Naive thymus-derived CD4-positive, alpha-beta T cell (primary cell): ENCODE measurements around the gene ERC1. TPM values are rescaled to one million over a fixed set of nuclear protein-coding genes. Genes with fewer than 3 reads are reported as not detected.

Source experiments
- ATAC-seq: fragments of 150-1000 bp; cut with Tn5 transposase; 2 replicates; pipeline ENCODE4 v1.10.0; 2021; ENCODE audit warnings: mild to moderate bottlenecking, moderate library complexity
- CTCF ChIA-PET: fragments of 350-600 bp; sonication (Branson Sonifier 250); formaldehyde crosslinking; loops from one replicate; lab custom pipeline; 2021; ENCODE audit warnings: antibody characterized with exemption; lab: Charles Lee
- POLR2A ChIA-PET: fragments of 350-600 bp; sonication (Branson Sonifier 250); formaldehyde crosslinking; loops from one replicate; lab custom pipeline; 2021; ENCODE audit warnings: antibody characterized with exemption, inconsistent platforms; lab: Charles Lee
- DNase-seq, 9 donors: peaks; one replicate each; pipeline versions ENCODE4 v3.0.0 to v3.0.0-alpha.2; 2020 to 2022; ENCODE audit warnings: mixed read lengths in 1 of 9
- H3K27ac ChIP-seq: one replicate; pipeline ENCODE4 v1.7.0; 2013; ENCODE audit warnings: mild to moderate bottlenecking, low read depth, low read length, moderate library complexity
- H3K27me3 ChIP-seq, 2 donors: one replicate each; pipeline ENCODE4 v1.7.0; 2013; ENCODE audit warnings: low read length in 2 of 2, mild to moderate bottlenecking in 2 of 2, moderate library complexity in 2 of 2; ENCODE audit not compliant: control insufficient read depth in 2 of 2, insufficient read depth in 2 of 2
- H3K36me3 ChIP-seq, 3 experiments: 1 replicate in 2 of 3; 2 replicates in 1 of 3; pipeline ENCODE4 v1.7.0; 2013; ENCODE audit warnings: low read length in 3 of 3, mild to moderate bottlenecking in 3 of 3, moderate library complexity in 1 of 3; ENCODE audit not compliant: insufficient read depth in 3 of 3, control insufficient read depth in 2 of 3
- H3K4me1 ChIP-seq, 2 donors: one replicate each; pipeline ENCODE4 v1.7.0; 2013; ENCODE audit warnings: low read length in 2 of 2, mild to moderate bottlenecking in 2 of 2, moderate library complexity in 1 of 2; ENCODE audit not compliant: control insufficient read depth in 2 of 2, insufficient read depth in 2 of 2
- H3K4me3 ChIP-seq: 2 replicates; pipeline ENCODE4 v1.7.0; 2013; ENCODE audit warnings: mild to moderate bottlenecking, low read length
- H3K9me3 ChIP-seq, 3 experiments: 1 replicate in 2 of 3; 2 replicates in 1 of 3; pipeline ENCODE4 v1.7.0; 2013; ENCODE audit warnings: low read length in 3 of 3; ENCODE audit not compliant: control insufficient read depth in 2 of 3
- H3K27ac Mint-ChIP-seq, 9 donors: one replicate each; pipeline ENCODE4 v1.8.0; 2020 to 2022; ENCODE audit warnings: mixed read lengths in 9 of 9, mild to moderate bottlenecking in 8 of 9, moderate library complexity in 5 of 9, inconsistent platforms in 2 of 9
- H3K27me3 Mint-ChIP-seq, 5 donors: one replicate each; pipeline ENCODE4 v1.8.0; 2021 to 2022; ENCODE audit warnings: mixed read lengths in 5 of 5, mild to moderate bottlenecking in 1 of 5
- H3K36me3 Mint-ChIP-seq, 5 donors: one replicate each; pipeline ENCODE4 v1.8.0; 2020 to 2022; ENCODE audit warnings: mixed read lengths in 5 of 5, mild to moderate bottlenecking in 3 of 5, inconsistent platforms in 1 of 5
- H3K4me1 Mint-ChIP-seq, 7 donors: one replicate each; pipeline ENCODE4 v1.8.0; 2020 to 2022; ENCODE audit warnings: mixed read lengths in 7 of 7, mild to moderate bottlenecking in 3 of 7, inconsistent platforms in 1 of 7
- H3K4me3 Mint-ChIP-seq, 10 donors: one replicate each; pipeline ENCODE4 v1.8.0; 2020 to 2022; ENCODE audit warnings: mild to moderate bottlenecking in 10 of 10, mixed read lengths in 10 of 10, moderate library complexity in 6 of 10, inconsistent platforms in 2 of 10
- H3K9me3 Mint-ChIP-seq, 11 donors: one replicate each; pipeline ENCODE4 v1.8.0; 2020 to 2022; ENCODE audit warnings: mixed read lengths in 11 of 11, mild to moderate bottlenecking in 4 of 11, inconsistent platforms in 1 of 11, moderate library complexity in 1 of 11
- intact Hi-C, 2 donors: fragments of 100-400 bp; cut with micrococcal nuclease; formaldehyde crosslinking; loops; one replicate each; pipeline ENCODE4 v1.15.1; 2023
- polyA plus RNA-seq, 2 donors: library from polyadenylated mRNA; unstranded; fragments of 300-500 nt; fragmentation: Illumina TruSeq; gene quantifications; one replicate each; pipeline ENCODE4 v1.2.3, GENCODE V29; 2021
- total RNA-seq, 6 experiments: library from RNA in 5 of 6; stranded (reverse) in 5 of 6; gene quantifications; 1 replicate in 5 of 6; 2 replicates in 1 of 6; pipeline ENCODE4 v1.2.3 and lab custom pipeline; 2021 to 2026

ERC1 gene
- total and polyA plus RNA-seq, 7 experiments from 2014 or later, result 15.9 to 62.0 (median 51.5) TPM

GRCh38 chr12:1346126-1346525 lies 355.1 kb downstream of the ERC1 start:
- Mint-ChIP-seq H3K27me3 (no peaks in the 10 kb centered on the region), H3K27ac (no peak overlapping the region), H3K4me1 (peaks cover 0 to 12% (median 3%) of the 10 kb centered on the region in 7 donors), H3K9me3 (peaks cover 0 to 1% (median 0%) of the 10 kb centered on the region in 11 donors), H3K36me3 (peaks cover 3 to 25% (median 13%) of the 10 kb centered on the region in 5 donors), H3K4me3 (no peak overlapping the region)
- intact Hi-C loops, result no loop called here
- H3K9me3 ChIP-seq, result no peaks in the 10 kb centered on the region
- no peak overlapping the region for H3K27ac ChIP-seq
- no peaks in the 10 kb centered on the region for H3K36me3 ChIP-seq
- H3K4me3 ChIP-seq, result no peak overlapping the region
- no peaks in the 10 kb centered on the region for H3K27me3 ChIP-seq
- DNase-seq (no peak), ATAC-seq (no peak)
- H3K4me1 ChIP-seq, result no peaks in the 10 kb centered on the region
- ChIA-PET POLR2A (no interaction called here), CTCF (interaction anchor here (0.6 kb wide), 1 partner anchor 126 kb away, joined by 4 read pairs; no protein-coding TSS in a partner anchor)

GRCh38 chr12:1347294-1347693 lies 356.3 kb downstream of the ERC1 start:
- Mint-ChIP-seq H3K4me1 (peaks cover 0 to 12% (median 4%) of the 10 kb centered on the region in 7 donors), H3K27me3 (no peaks in the 10 kb centered on the region), H3K27ac (no peak overlapping the region), H3K36me3 (peaks cover 0 to 23% (median 13%) of the 10 kb centered on the region in 5 donors), H3K4me3 (no peak overlapping the region), H3K9me3 (no peaks in the 10 kb centered on the region)
- Histone ChIP-seq H3K27ac (no peak overlapping the region), H3K27me3 (no peaks in the 10 kb centered on the region), H3K4me3 (no peak overlapping the region), H3K9me3 (no peaks in the 10 kb centered on the region), H3K4me1 (no peaks in the 10 kb centered on the region), H3K36me3 (no peaks in the 10 kb centered on the region)
- DNase-seq (no peak), ATAC-seq (no peak)
- ChIA-PET POLR2A (no interaction called here), CTCF (no interaction called here)
- intact Hi-C loops, result no loop called here

- H3K27ac ChIP-seq, result no peak overlapping the region
- H3K4me1 ChIP-seq, result no peaks in the 10 kb centered on the region
- ATAC-seq (no peak), DNase-seq (no peak)
- H3K4me3 ChIP-seq, result no peak overlapping the region
- Mint-ChIP-seq H3K27me3 (no peaks in the 10 kb centered on the region), H3K36me3 (peaks cover 0 to 22% (median 13%) of the 10 kb centered on the region in 5 donors), H3K4me3 (no peak overlapping the region), H3K9me3 (no peaks in the 10 kb centered on the region), H3K4me1 (peaks cover 0 to 6% (median 3%) of the 10 kb centered on the region in 7 donors), H3K27ac (no peak overlapping the region)
- H3K9me3 ChIP-seq, result no peaks in the 10 kb centered on the region
- ChIA-PET CTCF (interaction anchor here (0.7 kb wide), 1 partner anchor 27 kb away, joined by 7 read pairs; no protein-coding TSS in a partner anchor), POLR2A (no interaction called here)
- intact Hi-C loops, result no loop called here
- H3K27me3 ChIP-seq, result no peaks in the 10 kb centered on the region
- H3K36me3 ChIP-seq, result no peaks in the 10 kb centered on the region
These were observed 357.6 kb downstream of the ERC1 start for GRCh38 chr12:1348606-1349005.

- no peaks in the 10 kb centered on the region for H3K27me3 ChIP-seq
- Mint-ChIP-seq H3K27me3 (no peaks in the 10 kb centered on the region), H3K4me3 (no peak overlapping the region), H3K27ac (no peak overlapping the region), H3K36me3 (peaks cover 0 to 26% (median 13%) of the 10 kb centered on the region in 5 donors), H3K9me3 (no peaks in the 10 kb centered on the region), H3K4me1 (peaks cover 0 to 4% (median 0%) of the 10 kb centered on the region in 7 donors)
- intact Hi-C loops, result no loop called here
- DNase-seq (no peak), ATAC-seq (no peak)
- ChIA-PET CTCF (interaction anchor here (0.5 to 0.7 kb wide), 3 partner anchors 34 to 222 kb away, joined by 3 to 4 read pairs (median 4); no protein-coding TSS in a partner anchor), POLR2A (no interaction called here)
- H3K4me1 ChIP-seq, result no peaks in the 10 kb centered on the region
- H3K4me3 ChIP-seq, result no peak overlapping the region
- no peak overlapping the region for H3K27ac ChIP-seq
- H3K9me3 ChIP-seq, result no peaks in the 10 kb centered on the region
- H3K36me3 ChIP-seq, result no peaks in the 10 kb centered on the region
These were observed 359.3 kb downstream of the ERC1 start for GRCh38 chr12:1350055-1350933.

- Mint-ChIP-seq H3K27ac (no peak overlapping the region), H3K4me3 (no peak overlapping the region), H3K4me1 (peaks cover 0 to 4% (median 0%) of the 10 kb centered on the region in 7 donors), H3K9me3 (no peaks in the 10 kb centered on the region), H3K27me3 (no peaks in the 10 kb centered on the region), H3K36me3 (peaks cover 0 to 28% (median 10%) of the 10 kb centered on the region in 5 donors)
- POLR2A ChIA-PET, result no interaction called here
- Histone ChIP-seq H3K4me1 (no peaks in the 10 kb centered on the region), H3K9me3 (no peaks in the 10 kb centered on the region), H3K4me3 (no peak overlapping the region), H3K36me3 (no peaks in the 10 kb centered on the region), H3K27me3 (no peaks in the 10 kb centered on the region), H3K27ac (no peak overlapping the region)
- intact Hi-C loops, result no loop called here
- no peak for ATAC-seq
- DNase-seq, result no peak
- CTCF ChIA-PET, result interaction anchor here (0.5 kb wide), 1 partner anchor 35 kb away, joined by 4 read pairs; no protein-coding TSS in a partner anchor
These were observed 359.9 kb downstream of the ERC1 start for GRCh38 chr12:1350934-1351240.

GRCh38 chr12:1351926-1352325 lies 360.9 kb downstream of the ERC1 start:
- no peak overlapping the region for H3K27ac Mint-ChIP-seq
- no peaks in the 10 kb centered on the region for H3K27me3 ChIP-seq
- peaks cover 0 to 25% (median 5%) of the 10 kb centered on the region in 5 donors for H3K36me3 Mint-ChIP-seq
- H3K9me3 Mint-ChIP-seq, result no peaks in the 10 kb centered on the region
- DNase-seq, result no peak
- no peak overlapping the region for H3K4me3 Mint-ChIP-seq
- ChIA-PET CTCF (no interaction called here), POLR2A (no interaction called here)
- H3K36me3 ChIP-seq, result no peaks in the 10 kb centered on the region
- no peaks in the 10 kb centered on the region for H3K27me3 Mint-ChIP-seq
- H3K4me3 ChIP-seq, result no peak overlapping the region
- no peak for ATAC-seq
- intact Hi-C loops, result no loop called here
- no peak overlapping the region for H3K27ac ChIP-seq
- peaks cover 0 to 4% (median 0%) of the 10 kb centered on the region in 7 donors for H3K4me1 Mint-ChIP-seq
- H3K4me1 ChIP-seq, result no peaks in the 10 kb centered on the region
- no peaks in the 10 kb centered on the region for H3K9me3 ChIP-seq
